NT2/D1 (cell line): ENCODE measurements around the gene FOXK1.

Source experiments
- YY1 ChIP-seq: IDR thresholded peaks from 2 replicates; pipeline ENCODE4 v1.6.1; 2011; ENCODE audit not compliant: insufficient read length, insufficient read depth
- ZNF274 ChIP-seq: IDR thresholded peaks from 2 replicates; pipeline ENCODE4 v1.6.1; 2011; ENCODE audit warnings: mild to moderate bottlenecking, low read depth, low read length

GRCh38 chr7:4690953-4691856, 9.1 kb downstream of the FOXK1 start:
- TF ChIP-seq ZNF274 (no peak), YY1 (no peak)
